NOMO-1 treated with DMSO at 0.1 percent for 48 hours (cell line): ENCODE results near the gene SDHC.
A peak's percentile ranks its signal among the peaks of the same experiment; 100 is the strongest.
"Not testable (repeated sequence)": the region's sequence is repeated elsewhere in the genome, so short reads cannot be mapped to it uniquely, and the experiment has no call there.

Experiments used
- DNase-seq: peaks from one replicate; lab custom pipeline; 2025; ENCODE audit not compliant: unreplicated experiment; lab: John Stamatoyannopoulos, UW

Gene SDHC

DNA sequence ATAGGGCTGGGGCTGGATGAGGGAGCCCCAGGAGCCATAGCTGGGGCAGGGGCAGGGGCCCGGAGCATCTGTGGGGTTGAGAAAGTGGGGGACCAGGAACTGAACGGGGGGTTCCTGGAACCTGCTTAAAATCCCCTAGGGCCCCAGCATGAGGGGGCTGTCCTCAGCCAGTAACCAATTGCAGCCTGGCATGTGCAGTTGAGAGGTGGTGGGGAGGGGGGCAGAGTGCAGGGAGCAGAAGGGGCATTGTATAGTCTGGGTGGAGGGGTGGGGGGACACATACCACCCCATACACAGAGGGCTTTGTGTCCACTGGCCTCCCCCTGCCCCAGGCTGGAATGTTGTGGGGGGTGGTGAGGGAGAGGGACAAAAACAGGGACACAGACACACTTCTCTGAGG lies 4.3 kb upstream of the SDHC start, which contains the start of gene MPZ:
MPZ (minus strand) TSS at position 101 of the 400 bp plus-strand sequence; CDS start at position 38, 63 bp downstream.
- no peak for DNase-seq

DNA sequence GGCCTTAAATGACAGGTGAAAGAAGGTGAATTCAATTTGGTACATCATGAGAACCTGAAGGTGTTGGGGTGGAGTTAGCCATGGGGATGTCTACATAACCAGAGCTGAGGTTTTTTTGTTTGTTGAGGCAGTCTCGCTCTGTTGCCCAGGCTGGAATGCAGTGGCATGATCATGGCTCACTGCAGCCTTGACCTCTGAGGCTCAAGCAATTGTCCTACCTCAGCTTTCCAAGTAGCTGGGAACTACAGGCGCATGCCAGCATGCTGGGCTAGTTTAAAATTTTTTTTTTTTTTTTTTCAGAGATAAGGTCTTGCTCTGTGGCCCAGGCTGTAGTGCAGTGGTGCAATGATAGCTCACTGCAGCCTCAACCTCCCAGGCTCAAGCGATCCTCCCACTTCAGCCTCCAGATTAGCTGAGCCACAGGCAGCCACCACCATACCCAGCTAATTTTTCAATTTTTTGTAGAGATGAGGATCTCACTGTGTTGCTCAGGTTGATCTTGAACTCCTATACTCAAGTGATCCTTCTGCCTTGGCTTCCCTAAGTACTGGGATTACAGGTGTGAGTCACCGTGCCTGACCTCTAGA lies 2.5 kb upstream of the SDHC start:
- no peak for DNase-seq

DNA sequence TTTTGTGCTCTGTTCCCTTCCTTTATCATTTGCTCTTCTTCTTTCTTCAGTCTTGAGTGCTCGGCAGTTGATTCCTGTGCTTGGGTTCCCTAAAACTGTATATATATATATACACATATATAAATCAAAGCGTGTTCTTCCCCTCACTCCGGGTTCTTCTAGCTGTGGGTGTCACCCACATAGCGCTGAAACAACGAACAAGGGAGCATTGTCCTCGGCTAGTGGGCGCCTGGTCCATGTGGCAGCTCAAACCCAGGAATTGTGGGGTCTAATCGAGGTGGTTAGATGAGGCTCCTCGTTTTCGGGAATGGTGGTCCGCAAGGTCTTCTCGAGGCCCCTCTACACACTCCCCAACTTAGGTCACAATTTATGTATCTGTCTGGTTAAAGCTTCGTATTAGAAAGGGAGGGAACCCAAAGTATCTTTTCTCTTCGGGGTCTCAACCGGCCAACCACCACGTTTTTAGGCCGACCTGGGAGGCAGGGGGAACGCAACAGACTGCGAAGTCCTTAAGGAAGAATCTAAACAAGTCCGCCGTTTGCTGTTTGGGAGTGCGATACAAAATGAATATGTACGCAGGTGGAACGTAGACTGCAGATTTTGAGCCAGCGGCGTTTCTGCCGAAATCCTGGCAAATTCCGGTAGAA lies 504 bp upstream of the SDHC start:
- DNase-seq: peak; percentile 46

DNA sequence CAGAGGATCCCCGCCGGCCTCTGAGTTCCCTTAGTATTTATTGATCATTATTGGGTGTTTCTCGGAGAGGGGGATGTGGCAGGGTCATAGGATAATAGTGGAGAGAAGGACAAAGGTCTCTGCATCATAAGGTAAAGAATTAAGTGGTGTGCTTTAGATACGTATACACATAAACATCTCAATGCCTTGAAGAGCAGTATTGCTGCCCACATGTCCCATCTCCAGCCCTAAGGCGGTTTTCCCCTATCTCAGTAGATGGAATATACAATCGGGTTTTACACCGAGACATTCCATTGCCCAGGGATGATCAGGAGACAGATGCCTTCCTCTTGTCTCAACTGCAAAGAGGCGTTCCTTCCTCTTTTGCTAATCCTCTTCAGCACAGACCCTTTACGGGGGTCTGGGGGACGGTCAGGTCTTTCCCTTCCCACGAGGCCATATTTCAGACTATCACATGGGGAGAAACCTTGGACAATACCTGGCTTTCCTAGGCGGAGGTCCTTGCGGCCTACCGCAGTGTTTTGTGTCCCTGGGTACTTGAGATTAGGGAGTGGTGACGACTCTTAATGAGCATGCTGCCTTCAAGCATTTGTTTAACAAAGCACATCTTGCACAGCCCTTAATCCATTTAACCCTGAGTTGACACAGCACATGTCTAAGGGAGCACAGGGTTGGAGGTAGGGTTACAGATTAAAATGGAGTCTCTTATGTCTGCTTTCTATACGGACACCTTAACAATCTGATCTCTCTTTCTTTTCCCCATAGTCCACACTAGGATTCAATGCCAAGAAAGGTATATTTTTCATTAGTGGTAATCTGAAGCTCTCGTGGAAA lies 1.9 kb downstream of the SDHC start:
- not testable (repeated sequence) for DNase-seq

DNA sequence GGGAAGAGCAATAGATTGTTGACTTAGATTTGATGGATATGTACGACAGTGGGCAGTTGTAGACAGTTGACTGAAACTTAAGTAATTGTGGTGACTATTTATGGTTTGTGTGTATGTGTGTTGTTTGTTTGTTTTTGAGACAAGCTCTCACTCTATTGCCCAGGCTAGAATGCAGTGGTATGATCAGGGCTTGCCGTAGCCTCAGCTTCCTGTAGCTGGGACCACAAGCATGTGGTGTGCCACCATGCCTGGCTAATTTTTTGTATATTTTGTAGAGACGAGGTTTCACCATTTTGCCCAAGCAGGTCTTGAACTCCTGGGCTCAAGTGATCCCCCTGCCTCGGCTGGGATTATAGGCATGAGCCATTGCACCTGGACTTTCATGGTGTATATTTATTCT lies 9.8 kb downstream of the SDHC start:
- no peak for DNase-seq

DNA sequence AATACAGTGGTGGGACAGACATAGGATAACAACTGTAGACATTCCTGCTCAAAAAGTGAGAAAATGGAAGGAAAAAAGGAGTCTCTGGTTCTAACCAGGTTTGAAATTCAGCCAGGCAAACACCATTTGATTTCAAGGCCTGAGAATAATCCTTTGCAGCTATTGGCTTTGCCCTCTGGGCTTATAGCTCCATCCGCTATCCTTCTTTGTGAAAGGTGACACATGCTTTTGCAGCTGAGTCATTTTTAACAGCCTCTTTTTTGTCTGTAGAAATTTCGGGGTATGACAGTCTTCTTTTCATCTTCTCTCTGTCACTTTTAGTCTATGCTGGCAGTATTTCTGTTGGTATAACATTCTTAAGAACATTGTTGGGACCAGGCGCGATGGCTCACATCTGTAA lies 16.2 kb downstream of the SDHC start:
- no peak for DNase-seq

DNA sequence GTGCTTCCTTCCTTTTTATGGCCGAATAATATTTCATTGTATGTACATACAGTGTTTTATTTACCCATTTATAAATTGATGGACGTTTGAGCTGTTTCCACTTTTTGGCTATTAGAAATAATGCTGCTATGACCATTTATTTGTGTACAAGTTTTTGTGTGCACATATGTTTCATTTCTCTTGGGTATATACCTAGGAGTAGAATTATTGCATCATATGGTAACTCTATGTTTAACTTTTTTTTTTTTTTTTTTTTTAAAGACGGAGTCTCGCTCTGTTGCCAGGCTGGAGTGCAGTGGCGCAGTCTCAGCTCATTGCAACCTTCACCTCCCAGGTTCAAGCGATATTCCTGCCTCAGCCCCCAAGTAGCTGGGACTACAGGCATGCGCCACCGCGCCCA lies 19.0 kb downstream of the SDHC start:
- DNase-seq: no peak

DNA sequence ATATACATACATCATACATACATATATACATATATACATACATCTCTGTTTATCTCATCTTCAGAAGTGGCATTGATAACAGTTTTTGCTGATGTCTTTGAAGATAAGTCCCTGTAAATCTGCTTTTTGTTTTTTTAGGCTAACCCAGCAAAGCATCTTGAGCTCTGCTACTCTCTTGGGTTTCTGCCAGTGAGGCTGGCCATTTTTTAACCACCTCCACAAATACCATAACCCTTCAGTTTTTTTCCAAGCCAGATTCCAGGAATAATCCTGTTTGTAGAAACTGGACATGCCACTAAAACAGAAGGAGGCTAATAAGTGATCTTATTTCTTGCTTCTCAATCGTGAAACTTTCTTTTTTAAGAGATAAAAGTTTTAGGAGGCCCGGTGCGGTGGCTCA lies 21.6 kb downstream of the SDHC start:
- DNase-seq: no peak

DNA sequence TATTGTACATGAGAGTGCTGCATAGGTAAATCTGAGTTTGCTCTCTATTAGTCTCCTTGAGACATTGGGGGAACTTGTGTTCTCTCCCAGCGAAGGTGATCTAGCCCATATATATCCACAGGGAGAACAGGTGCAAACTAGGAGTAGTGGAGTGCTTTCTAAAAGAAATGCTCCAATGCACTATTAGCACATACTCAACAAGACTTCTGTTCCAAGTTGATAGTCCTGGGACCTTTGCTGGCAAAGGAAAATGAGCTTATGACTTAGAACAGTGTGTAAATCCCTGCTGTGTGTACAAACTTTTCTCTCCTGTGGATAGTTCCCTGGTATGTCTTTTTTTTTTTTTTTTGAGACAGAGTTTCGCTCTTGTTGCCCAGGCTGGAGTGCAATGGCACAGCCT lies 28.0 kb downstream of the SDHC start:
- DNase-seq: no peak

DNA sequence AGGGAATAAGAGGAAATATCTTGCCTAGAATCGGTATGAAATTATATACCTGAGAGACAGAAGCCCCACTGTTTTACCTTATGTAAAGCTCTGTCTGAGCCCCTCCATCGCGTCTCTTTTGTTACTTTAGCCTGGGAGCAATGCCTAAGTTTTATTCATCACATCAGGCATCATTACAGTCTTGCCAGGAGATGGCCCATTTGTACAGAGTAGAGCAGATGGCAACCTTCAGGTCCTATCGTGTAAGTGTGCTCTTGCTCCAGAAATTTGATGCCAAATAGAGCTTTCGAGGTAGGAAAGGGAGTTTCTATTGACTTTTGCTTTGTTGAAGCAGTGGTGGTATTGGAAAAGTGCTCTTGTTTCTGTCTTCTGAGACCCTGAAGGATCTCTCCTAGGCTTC lies 28.6 kb downstream of the SDHC start:
- DNase-seq: no peak

DNA sequence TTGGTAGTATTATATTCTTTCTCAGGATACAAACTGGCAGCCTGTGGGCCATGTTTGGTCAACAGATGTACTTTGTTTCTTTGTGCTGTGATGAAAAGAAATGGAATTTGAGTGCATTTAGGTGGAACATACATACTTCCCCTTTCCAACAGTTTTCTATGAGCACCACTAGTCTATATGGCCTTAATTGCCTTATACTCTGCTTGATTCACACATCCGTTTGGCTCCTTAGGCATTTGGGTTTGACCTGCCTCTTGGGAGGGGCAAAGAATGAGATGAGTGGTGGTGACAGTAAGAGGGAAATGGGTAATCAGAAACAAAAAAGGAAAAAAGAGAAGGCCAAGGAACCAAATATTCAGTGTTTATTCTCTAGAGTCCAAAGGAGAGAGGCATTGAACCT lies 36.5 kb downstream of the SDHC start:
- peak; percentile 74 for DNase-seq

DNA sequence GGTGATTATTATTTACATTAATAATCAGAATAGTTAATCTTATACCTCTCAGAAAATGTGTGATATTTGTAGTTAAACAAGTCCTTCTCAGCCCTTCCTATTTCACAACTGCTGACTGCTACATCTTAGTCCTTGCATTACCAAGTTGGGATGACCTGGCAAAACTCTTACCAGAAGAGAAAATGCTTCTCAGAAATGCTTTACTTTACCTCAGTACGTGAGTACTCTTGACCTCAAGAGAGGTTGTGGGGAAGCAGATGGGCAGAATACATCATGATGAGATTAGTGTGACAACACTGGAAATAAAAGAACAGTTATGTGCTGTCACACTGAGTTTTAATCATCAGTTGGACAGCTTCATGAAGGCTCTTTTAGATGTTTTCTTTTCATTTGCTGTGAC lies 37.3 kb downstream of the SDHC start:
- DNase-seq: peak; percentile 29

DNA sequence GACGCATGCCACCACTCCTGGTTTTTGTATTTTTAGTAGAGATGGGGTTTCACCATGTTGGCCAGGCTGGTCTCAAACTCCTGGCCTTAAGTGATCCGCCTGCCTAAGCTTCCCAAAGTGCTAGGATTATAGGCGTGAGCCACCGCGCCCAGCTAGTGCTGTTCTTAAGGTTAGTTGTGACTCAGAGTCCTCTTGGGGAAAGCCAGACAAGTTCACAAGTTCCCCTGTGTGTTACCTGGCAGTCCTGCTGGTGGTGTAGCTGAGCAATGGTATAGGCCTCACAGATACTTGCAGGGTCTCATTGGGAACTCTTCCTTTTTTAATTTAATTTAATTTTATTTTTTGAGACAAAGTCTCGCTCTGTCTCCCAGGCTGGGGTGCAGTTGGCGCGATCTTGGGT lies 42.9 kb downstream of the SDHC start:
- no peak for DNase-seq

DNA sequence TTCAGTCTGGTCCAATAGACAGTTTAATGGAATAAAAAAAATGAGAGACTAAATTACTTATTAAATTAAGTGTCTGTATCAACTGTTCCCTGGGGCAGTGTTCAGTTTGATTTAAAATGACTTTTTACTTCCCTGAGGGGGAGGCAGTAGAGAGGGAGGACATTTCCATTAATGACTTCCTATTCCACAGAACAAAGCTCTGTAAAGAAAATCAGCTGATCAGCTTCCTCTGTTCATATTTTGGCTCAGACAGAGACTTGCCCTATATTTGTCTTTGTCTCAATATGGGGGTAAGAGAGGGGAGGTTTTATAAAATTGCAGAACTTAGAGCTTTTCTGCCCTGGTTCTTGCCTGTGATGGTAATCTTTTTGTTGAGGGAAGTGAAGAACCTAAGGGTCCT lies 45.1 kb downstream of the SDHC start:
- DNase-seq: peak; percentile 53

DNA sequence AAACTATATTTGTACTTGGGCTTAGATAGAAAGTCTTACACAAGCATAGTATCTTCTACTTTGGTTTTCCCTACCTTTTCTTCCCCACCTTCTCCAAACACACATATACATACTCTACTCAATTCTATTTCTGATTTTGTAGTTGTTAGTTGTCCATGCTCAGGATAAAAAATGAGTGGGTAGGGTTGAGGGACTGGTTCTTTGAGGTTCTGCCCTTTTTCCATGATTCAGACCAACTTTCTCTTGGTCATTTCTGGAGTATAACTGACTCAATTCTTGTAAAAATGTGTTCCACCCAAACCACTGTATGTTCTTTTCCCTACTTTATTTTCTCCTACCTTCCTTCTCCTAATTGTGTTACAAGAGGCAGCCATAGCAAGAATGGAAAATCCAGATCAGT lies 50.2 kb downstream of the SDHC start:
- no peak for DNase-seq

DNA sequence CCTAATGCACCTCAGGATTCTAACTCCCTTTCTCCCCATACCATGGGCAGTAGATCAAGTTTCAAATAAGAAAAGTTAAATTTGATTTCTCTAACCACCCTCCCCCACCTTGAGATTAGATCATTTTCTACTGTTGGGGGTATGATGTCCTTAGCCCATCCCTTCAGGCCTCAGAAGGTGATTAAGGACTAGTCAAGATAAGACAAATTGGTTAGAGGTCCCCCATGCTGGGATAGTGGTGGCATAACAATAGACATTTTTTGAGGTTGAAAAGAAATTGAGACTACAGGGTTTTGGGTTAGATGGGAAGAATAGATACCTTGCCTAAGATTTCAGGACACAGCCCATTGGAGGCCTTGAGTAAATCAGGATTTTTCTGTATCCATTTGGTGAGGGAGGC lies 51.0 kb downstream of the SDHC start:
- DNase-seq: no peak

DNA sequence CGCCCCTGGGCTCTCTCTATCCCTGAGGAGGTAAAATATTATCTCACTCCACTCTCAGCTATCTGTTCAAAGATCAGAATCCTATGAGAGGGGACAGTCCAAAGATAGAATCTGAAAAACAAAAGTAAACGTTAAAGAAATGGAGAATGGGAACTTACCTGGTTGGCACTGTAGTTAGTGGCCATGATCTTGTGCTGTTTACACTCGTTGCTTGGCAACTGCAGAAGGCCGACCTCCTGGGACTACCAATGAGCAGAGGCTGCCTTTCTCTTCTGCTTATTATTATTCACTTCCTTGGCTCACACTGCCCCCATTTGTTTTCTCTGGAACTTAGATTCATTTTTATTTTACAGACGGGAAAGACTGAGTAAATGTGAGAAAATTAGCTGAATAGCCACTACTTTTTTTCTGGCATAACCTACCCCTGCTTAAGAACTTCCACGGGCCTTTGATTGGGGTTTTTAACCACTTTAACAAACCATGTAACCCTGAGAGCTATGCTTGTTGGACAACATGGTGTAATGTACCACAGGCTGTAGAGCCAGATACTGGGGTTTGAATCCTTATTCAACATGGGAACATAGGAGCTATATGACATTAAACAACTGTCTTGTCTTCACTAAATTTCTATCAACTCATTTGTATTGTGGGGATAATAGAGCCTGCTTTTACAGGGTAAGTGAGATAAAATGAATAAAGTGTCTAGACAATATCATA lies 53.7 kb downstream of the SDHC start, which contains the start of gene CFAP126:
CFAP126 (minus strand) TSS at position 193 of the 717 bp plus-strand sequence; CDS start at position 185, 8 bp downstream.
- DNase-seq: peak; percentile 91

DNA sequence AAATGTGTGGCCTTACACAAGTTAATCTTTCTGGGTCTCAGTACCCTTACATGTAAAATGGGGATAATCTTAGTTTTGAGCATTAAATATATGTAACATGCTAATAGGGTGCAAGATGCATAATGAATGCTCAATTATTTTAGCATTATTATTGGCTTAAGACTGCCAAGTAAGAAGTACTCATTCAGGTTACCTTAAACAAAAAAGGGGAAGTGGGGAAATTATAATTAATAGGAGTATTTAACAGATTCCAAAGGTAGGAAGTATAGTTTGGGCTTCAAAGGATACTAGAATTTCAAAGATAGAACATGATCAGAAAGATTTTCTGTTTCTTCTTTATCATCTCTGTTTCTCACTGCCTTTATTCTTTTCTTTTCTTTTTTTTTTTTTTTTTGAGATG lies 59.3 kb downstream of the SDHC start:
- DNase-seq: no peak

DNA sequence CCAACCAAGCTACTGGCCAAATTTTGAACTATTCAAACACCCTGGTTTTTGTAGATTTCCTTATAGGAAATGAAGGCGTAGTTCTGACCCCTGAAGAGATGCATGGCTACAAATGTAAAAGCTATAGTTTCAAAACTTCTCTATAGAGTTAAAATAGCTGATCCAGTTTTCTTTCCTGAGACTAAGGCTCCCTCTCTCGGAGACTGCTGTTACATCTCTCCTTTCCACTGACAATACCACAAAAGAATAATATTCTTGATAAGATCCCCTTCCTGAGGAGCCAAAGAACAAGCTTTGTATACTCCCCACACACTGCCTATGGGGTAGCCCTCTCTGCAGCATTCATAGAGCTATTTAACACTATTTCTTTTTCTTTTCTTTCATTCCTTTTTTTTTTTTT lies 60.2 kb downstream of the SDHC start:
- DNase-seq: peak; percentile 18

DNA sequence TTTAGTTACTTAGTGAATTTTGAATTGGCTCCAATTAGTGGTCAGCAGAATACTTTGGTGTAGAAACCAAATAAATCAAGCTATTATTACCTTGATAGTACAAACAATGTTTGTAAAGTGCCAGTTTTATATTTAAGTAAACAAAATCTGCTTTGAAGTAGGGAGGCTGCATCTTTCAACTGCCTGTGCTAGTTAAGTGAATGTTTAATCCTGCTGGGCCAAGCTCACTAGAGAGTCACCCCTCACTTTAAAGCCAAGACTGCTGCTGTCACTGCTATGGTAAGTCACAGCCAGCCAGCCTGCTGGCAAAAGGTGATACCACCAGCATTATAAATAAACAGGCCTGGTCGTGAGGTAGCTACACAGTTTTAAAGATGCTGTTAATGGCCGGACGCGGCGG lies 63.8 kb downstream of the SDHC start:
- no peak for DNase-seq

DNA sequence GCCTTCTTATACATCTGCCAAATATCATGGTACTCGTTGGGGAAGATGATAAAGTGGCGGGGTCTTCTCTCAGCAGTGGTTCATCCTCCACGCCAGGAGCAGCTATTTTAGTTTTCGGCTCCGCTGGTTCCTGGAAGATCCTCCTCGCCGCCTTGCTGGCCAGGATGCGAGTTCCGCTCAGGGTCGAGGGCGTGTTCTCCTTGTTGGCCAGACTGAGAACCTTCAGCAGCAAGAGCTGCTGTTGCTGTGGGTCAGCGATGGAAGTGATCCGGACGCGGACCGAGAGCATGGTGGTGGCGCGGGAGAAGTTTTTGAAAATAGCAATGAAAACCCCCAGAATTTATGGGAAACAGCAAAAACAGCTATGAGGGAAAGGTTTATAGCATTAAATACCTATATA lies 64.9 kb downstream of the SDHC start:
- no peak for DNase-seq
